Esophagus squamous epithelium (tissue), 5 donors: ENCODE data around the gene STAC. TPM values are rescaled to one million over a fixed set of nuclear protein-coding genes. Genes with fewer than 3 reads are reported as not detected.
A peak's percentile ranks its signal among the peaks of the same experiment; 100 is the strongest.

ENCODE experiments used
- DNase-seq: peaks from one replicate; lab custom pipeline; 2025; lab: John Stamatoyannopoulos, UW
- H3K27ac ChIP-seq, 4 donors: fragments of 200-600 bp; sonication (generic); one replicate each; pipeline ENCODE4 v1.5.1; 2016 to 2019; ENCODE audit warnings: mild to moderate bottlenecking in 1 of 4
- H3K27me3 ChIP-seq, 4 donors: fragments of 200-600 bp; sonication (generic); 1 replicate in 3 of 4; 2 replicates in 1 of 4; pipeline versions ENCODE4 v1.5.1 to v1.6.0; 2017 to 2021; ENCODE audit warnings: antibody characterized with exemption in 1 of 4
- H3K36me3 ChIP-seq, 3 donors: fragments of 200-600 bp; sonication (generic); one replicate each; pipeline ENCODE4 v1.5.1; 2016 to 2019
- H3K4me1 ChIP-seq, 3 donors: fragments of 200-600 bp; sonication (generic); one replicate each; pipeline ENCODE4 v1.5.1; 2017 to 2019
- H3K4me3 ChIP-seq, 4 donors: fragments of 200-600 bp; sonication (generic); 1 replicate in 3 of 4; 2 replicates in 1 of 4; pipeline ENCODE4 v1.5.1; 2016 to 2019; ENCODE audit warnings: mild to moderate bottlenecking in 2 of 4, moderate library complexity in 1 of 4
- H3K9me3 ChIP-seq, 3 donors: fragments of 200-600 bp; sonication (generic); one replicate each; pipeline ENCODE4 v1.5.1; 2016 to 2019
- CTCF ChIP-seq, 6 experiments: fragments of 450-650 bp in 4 of 6; fragments of 200-600 bp in 2 of 6; sonication (generic) in 2 of 6; IDR thresholded peaks; one replicate each; pipeline ENCODE4 v1.5.1; 2016 to 2019; ENCODE audit warnings: antibody characterized with exemption in 6 of 6, mild to moderate bottlenecking in 4 of 6, moderate library complexity in 4 of 6
- POLR2A ChIP-seq, 4 donors: fragments of 450-650 bp; IDR thresholded peaks; one replicate each; pipeline ENCODE4 v1.6.1; 2017; ENCODE audit warnings: antibody characterized with exemption in 4 of 4, mild to moderate bottlenecking in 4 of 4, moderate library complexity in 3 of 4
- whole genome bisulfite sequencing, 2 donors: methylation state at CpG; one replicate each; pipeline ENCODE4 v1.1.5; 2018; 5-methylcytosine and 5-hydroxymethylcytosine counted together
- intact Hi-C: fragments of 100-400 bp; cut with DNase I; formaldehyde crosslinking; loops from one replicate; pipeline ENCODE4 v1.15.0; 2022
- total RNA-seq, 4 donors: library from RNA; depleted of rRNA; stranded (reverse); fragments of >200 nt; gene quantifications; one replicate each; pipeline ENCODE4 v1.1.0, GENCODE V29; 2016
- donor health status: DM: yes; HTN: yes; CAD: no.

STAC gene
- total RNA-seq, 4 donors from 2014 or later: 0.15 to 0.79 (median 0.46) TPM

DNA sequence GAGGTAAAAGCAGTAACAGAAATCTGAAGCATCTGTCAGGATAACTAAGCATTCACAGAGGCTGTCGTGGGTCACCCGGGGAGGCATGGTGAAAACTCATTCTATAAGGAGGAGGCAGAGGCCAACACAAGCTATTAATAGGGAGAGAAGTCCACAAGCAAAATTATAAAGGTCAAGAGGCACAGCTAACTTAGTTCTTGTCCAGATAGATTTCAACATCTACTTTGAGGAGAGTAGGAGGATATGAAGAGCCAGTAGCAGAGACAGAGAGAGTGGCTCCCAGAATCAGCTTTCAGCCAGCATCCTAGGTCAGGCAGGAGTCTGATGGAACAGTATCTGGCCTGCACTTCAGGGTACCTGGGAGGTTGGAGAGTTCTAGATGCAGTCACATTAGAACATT, 95.3 kb downstream of the STAC start:
- H3K4me1 ChIP-seq: peaks cover 0 to 13% (median 3%) of the 10 kb centered on the region in 3 donors
- intact Hi-C loops: no loop called here
- H3K27me3 ChIP-seq: no peaks in the 10 kb centered on the region
- no peaks in the 10 kb centered on the region for H3K9me3 ChIP-seq
- H3K27ac ChIP-seq: no peak overlapping the region
- DNase-seq: no peak
- no peaks in the 10 kb centered on the region for H3K36me3 ChIP-seq
- no peak overlapping the region for H3K4me3 ChIP-seq
- WGBS, 2 donors: 72 to 85% methylated on average over 2 of the region's 2 CpGs
- TF ChIP-seq POLR2A (IDR thresholded peaks at IDR 0.05): no peak
- no peak for TF ChIP-seq CTCF (IDR thresholded peaks at IDR 0.05)

- H3K36me3 ChIP-seq: no peaks in the 10 kb centered on the region
- DNase-seq: no peak
- no peak overlapping the region for H3K4me3 ChIP-seq
- H3K4me1 ChIP-seq: peaks cover 0 to 13% (median 3%) of the 10 kb centered on the region in 3 donors
- TF ChIP-seq POLR2A (IDR thresholded peaks at IDR 0.05) (no peak), CTCF (IDR thresholded peaks at IDR 0.05) (no peak)
- H3K27me3 ChIP-seq: no peaks in the 10 kb centered on the region
- intact Hi-C loops: no loop called here
- WGBS, 2 donors: 47 to 75% methylated on average over 5 to 6 of the region's 6 CpGs
- no peak overlapping the region for H3K27ac ChIP-seq
- H3K9me3 ChIP-seq: no peaks in the 10 kb centered on the region
These were observed 96.1 kb downstream of the STAC start for GRCh38 chr3:36476286-36476942.

GRCh38 chr3:36477655-36478054, 97.4 kb downstream of the STAC start:
- H3K4me3 ChIP-seq: no peak overlapping the region
- H3K9me3 ChIP-seq: no peaks in the 10 kb centered on the region
- no peaks in the 10 kb centered on the region for H3K27me3 ChIP-seq
- H3K4me1 ChIP-seq: peaks cover 0 to 13% (median 3%) of the 10 kb centered on the region in 3 donors
- H3K27ac ChIP-seq: peak overlapping the region in 2 of 4 donors; percentile 17 to 57
- intact Hi-C loops: no loop called here
- 70 to 79% methylated on average over 7 of the region's 7 CpGs for WGBS, 2 donors
- TF ChIP-seq POLR2A (IDR thresholded peaks at IDR 0.05) (no peak), CTCF (IDR thresholded peaks at IDR 0.05) (no peak)
- DNase-seq: no peak
- H3K36me3 ChIP-seq: no peaks in the 10 kb centered on the region

GRCh38 chr3:36480911-36481648, 100.8 kb downstream of the STAC start:
- H3K4me1 ChIP-seq: peaks cover 0 to 8% (median under 1%) of the 10 kb centered on the region in 3 donors
- no peaks in the 10 kb centered on the region for H3K36me3 ChIP-seq
- no peaks in the 10 kb centered on the region for H3K9me3 ChIP-seq
- WGBS, 2 donors: 33 to 40% methylated on average over 2 of the region's 2 CpGs
- no peak overlapping the region for H3K27ac ChIP-seq
- intact Hi-C loops: no loop called here
- no peaks in the 10 kb centered on the region for H3K27me3 ChIP-seq
- no peak for TF ChIP-seq POLR2A (IDR thresholded peaks at IDR 0.05)
- no peak for DNase-seq
- no peak overlapping the region for H3K4me3 ChIP-seq

DNA sequence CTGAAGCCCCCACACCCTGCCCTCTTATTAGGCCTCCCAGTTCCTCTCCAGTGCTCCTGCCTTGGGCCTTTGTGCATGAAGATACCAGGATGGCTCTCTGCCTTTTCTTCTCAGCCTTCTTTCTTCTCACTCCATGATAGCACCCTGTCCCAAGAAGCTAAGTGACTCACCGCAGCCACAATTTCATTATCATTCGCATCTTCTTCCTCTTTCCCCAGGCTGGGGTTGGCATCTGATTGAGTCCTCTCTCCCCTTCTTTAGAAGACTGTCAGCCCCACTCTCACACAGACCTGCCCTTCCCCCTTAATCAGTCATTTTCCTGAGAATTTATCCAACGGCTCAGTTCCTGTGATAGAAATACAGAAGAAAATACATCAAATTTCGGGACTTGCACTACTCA, 102.0 kb downstream of the STAC start:
- intact Hi-C loops: no loop called here
- TF ChIP-seq POLR2A (IDR thresholded peaks at IDR 0.05): no peak
- no peak for TF ChIP-seq CTCF (IDR thresholded peaks at IDR 0.05)

More for the DNA sequence above, 102.0 kb downstream of the STAC start:
- Histone ChIP-seq H3K27me3 (no peaks in the 10 kb centered on the region), H3K9me3 (no peaks in the 10 kb centered on the region), H3K4me3 (no peak overlapping the region), H3K27ac (no peak overlapping the region), H3K36me3 (no peaks in the 10 kb centered on the region), H3K4me1 (no peaks in the 10 kb centered on the region)
- DNase-seq: no peak
- 67 to 73% methylated on average over 4 of the region's 4 CpGs for WGBS, 2 donors
